Measurements from ENCODE around the gene PCID2.
A peak's percentile ranks its signal among the peaks of the same experiment; 100 is the strongest.

PCID2 gene

DNA sequence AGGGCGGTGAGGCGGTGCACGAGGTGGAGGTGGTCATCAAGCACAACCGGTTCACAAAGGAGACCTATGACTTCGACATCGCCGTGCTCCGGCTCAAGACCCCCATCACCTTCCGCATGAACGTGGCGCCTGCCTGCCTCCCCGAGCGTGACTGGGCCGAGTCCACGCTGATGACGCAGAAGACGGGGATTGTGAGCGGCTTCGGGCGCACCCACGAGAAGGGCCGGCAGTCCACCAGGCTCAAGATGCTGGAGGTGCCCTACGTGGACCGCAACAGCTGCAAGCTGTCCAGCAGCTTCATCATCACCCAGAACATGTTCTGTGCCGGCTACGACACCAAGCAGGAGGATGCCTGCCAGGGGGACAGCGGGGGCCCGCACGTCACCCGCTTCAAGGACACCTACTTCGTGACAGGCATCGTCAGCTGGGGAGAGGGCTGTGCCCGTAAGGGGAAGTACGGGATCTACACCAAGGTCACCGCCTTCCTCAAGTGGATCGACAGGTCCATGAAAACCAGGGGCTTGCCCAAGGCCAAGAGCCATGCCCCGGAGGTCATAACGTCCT is 59.4 kb downstream of the PCID2 start:
- DNase-seq (ENCODE audit: low spot score), result no peak

DNA sequence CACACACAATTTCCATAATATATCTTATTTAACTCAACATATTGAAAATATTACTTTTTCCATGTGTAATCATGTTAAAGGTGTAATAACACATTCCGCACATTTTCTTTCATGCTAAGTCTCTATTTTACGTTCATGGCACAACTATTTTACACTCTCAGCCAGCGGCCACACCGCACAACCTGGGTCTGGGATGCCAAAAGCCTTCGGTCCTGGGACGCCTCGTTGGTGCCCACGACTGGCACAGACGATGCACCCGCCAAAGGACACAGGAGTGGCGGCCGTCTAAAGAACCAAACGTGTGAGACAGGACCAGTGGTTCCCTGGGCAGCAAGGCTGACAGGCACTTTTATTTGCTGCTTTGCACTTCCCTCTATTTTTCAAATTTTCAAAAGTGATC is 60.1 kb downstream of the PCID2 start:
- DNase-seq (ENCODE audit: low spot score), result no peak

DNA sequence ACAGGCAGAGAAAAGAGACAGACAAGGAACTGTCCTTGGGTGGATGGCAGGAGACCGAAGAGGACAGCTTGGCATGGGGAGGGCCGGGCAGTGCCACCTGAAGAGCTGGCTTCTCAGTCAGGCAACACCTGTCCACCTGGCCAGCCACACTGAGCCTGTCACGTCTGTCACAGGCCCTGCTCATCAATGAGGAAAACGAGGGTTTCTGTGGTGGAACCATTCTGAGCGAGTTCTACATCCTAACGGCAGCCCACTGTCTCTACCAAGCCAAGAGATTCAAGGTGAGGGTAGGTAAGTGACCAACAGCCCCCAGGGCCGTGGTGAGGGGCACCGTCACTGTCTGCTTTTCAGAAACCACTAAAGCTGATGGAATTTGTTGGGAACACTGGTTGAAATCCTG is 61.3 kb downstream of the PCID2 start:
- no peak for DNase-seq (ENCODE audit: low spot score)

DNA sequence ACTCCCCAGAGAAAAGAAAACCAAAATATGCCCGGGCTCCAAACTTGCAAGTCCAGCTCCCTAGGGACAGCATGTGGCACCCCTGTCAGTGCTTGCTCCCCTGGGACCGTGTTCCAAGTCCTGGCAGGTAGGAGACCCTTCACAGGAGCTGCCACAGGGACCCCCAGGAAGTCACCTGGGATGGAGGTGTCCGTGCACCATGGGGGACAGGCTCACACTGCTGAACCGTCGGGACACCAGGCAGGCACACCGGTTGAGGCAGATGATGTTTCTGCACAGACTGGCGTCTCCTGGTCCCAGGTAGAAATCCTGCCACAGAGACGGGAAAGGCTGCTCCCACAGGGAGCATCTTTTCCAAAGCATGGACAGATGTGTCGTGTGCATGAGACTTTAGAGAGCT is 61.7 kb downstream of the PCID2 start:
- DNase-seq (ENCODE audit: low spot score), result no peak

DNA sequence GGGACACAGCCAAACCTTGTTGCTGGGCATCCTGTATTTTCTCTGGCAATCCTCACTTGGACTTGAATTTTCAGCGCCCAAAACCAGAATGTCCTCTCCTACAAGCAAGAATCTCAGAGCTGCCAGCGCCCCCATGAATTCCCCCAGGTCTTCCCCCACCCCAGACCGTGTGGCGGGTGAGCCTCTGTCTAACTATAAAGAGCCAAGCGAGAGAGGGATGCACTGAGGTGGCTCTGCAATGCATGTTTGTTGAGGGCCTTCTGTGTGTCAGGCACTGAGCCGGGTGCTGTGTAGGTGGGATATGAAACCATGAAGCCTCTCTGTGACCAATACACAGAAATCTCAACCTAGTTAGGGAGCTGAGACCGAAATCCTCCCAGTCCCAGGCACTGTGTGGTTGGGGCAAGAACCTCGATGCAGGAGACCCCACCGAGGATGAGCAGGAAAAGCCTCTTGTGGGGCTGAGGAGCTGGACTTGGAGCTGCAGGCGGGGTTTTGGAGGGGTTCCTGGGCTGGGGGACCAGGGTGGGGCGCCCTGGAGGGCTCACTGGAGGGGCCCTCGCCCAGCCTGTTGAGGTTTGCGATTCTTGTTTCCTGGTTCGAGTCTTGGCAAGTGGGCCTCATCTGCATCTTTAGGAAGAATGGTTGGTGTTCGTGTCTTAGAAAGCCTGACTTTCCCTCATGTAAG is 62.4 kb downstream of the PCID2 start:
- no peak for DNase-seq (ENCODE audit: low spot score)

DNA sequence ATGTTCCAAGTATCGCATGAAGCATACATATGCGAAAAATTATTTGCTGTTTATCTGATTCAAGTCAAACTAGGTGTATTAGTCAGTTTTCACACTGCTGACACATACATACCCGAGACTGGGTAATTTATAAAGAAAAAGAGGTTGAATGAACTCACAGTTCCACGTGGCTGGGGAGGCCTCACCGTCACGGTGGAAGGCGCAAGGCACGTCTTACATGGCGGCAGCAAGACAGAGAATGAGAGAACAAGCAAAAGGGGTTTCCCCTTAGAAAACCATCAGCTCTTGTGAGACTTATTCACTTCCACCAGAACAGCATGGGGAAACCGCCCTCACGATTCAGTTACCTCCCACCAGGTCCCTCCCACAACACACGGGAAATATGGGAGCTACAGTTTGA is 63.0 kb downstream of the PCID2 start:
- DNase-seq (ENCODE audit: low spot score), result no peak

DNA sequence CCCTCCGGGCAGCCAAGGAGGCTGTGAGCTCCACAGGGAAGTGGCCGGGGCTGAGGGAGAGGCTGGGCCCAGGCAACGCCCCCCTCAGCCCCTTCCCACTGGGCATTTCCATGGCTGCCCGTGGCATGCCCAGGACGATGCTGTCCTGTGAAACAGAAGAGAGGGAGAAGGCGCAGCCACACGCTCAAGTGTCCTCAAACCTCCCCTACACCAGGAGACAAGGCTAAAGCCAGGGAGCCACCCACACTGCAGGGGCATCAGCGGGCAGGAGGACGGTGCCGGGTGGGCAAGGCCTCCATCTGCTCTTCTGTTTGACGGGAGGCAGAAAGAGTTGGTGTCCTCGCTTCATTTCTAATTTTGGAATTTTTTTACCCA is 64.2 kb downstream of the PCID2 start:
- no peak for DNase-seq (ENCODE audit: low spot score)

DNA sequence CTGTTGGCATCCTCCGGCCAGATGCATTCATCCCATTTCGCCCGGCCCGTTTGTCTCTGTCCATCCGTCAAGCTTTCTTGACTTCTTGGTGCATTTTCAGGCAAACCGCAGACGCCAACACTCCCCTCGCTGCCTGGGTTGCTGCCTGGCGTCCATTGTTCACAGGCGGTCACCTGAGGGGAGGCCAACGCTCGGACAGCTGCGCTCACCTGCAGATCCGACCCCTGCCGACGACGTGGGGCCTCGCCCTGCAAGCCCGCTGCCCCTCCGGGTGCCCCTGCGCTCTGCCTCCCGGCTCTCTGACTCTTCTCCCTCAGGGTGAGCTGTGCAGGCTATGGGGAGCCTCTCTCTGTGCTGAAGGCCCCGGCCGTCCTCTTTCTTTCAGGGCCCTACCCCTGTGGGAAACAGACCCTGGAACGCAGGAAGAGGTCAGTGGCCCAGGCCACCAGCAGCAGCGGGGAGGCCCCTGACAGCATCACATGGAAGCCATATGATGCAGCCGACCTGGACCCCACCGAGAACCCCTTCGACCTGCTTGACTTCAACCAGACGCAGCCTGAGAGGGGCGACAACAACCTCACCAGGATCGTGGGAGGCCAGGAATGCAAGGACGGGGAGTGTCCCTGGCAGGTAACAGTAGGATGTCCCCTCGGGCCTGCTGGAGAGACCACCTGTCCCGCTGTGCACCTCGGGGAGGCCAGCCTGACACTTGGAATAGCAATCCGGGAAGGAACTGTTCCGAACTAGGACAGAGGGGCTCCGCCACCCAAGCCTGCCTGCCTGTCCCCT is 64.8 kb downstream of the PCID2 start:
- DNase-seq (ENCODE audit: low spot score), result no peak

DNA sequence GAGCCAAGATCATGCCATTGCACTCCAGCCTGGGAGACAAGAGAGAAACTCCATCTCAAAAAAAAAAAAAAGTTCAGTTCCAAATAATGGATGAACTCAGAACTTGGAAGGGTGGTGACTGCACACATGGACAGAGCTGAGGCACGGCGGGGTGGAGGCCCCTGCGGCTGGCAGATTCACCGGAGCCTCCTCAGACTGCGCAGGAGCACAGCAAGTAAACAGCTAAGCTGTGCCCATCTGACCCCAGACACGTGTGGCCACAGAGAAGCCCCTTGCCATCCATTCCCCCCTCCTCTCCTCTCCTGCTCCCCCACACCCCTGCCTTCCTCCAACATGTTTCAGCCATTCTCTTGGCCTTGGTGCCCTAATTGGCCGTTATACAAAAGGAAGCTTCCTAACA is 65.6 kb downstream of the PCID2 start:
- peak; percentile 50 for DNase-seq (ENCODE audit: low spot score)

DNA sequence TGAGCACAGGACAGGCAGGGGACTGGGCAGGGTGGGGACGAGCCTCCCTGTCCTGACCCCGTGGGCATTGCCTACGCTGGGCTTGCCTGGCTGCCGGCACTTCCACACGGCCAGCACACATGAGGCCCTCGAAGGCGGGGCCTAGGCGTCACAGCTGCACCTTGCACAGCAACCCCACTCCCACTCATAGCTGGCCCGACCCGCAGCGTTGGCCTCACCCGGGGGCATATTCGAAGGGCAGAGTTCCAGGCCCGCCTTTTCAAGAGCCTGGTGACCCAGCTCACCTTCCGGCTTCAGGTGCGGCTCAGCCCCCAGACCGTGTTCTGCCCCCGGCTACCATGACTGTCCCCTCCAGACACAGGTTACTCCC is 66.9 kb downstream of the PCID2 start:
- DNase-seq (ENCODE audit: low spot score), result no peak

DNA sequence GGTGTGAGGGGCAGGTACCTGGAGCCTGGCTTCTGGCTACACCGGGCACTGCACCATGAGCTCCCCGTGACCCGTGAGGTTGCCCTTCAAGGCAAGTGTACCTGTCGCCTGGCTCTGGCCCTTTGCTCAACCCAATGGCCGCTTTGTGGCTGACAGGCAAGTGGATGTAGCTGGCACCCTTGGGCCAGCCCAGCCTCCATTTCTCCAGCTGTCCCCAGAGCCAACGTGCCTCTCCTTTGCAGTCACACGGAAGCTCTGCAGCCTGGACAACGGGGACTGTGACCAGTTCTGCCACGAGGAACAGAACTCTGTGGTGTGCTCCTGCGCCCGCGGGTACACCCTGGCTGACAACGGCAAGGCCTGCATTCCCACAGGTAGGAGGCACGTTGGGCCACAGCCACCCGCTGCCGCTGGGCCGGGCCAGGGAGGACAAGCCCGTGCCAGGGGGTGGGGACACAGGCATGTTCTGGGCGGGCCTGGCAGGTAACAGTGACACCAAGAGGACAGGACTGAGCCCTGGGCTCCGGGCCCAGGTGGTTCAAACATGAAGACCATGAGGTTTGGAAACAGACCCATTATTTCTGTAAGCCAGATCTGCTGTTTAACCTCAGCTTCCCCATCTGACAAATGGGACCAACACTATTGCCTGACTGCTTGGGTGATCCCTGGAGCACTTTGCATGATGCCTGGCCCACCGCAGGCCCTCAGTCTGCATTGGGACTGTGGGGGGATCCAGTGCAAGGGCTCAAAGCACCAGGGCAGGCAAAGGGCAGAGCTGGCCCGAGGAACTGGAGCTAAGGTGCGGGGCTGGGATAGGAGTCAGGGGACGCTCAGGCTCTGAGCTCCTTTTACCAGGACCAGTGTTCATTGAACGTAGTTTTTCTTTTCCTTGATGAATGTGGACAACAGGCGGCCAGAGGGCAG is 67.5 kb downstream of the PCID2 start:
- DNase-seq (ENCODE audit: low spot score), result no peak

DNA sequence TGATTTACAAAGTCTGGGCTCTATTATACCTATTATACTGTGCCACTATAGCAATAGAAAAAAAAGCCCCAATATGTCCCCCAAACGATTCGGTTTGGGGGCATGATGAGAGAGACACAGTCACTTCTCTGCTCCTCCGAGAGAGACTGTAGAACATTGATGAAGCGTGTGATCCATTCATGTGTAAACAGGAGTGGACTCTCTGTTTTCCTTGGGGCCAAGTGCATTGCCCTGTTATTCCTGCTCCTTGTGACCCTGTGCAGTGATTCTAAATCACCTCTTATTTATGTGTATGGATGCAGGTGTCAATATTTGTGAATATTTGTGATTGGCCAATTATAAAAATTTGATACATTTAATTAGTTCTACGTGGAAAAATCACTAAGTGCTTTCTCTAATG is 68.9 kb downstream of the PCID2 start:
- DNase-seq (ENCODE audit: low spot score), result no peak

DNA sequence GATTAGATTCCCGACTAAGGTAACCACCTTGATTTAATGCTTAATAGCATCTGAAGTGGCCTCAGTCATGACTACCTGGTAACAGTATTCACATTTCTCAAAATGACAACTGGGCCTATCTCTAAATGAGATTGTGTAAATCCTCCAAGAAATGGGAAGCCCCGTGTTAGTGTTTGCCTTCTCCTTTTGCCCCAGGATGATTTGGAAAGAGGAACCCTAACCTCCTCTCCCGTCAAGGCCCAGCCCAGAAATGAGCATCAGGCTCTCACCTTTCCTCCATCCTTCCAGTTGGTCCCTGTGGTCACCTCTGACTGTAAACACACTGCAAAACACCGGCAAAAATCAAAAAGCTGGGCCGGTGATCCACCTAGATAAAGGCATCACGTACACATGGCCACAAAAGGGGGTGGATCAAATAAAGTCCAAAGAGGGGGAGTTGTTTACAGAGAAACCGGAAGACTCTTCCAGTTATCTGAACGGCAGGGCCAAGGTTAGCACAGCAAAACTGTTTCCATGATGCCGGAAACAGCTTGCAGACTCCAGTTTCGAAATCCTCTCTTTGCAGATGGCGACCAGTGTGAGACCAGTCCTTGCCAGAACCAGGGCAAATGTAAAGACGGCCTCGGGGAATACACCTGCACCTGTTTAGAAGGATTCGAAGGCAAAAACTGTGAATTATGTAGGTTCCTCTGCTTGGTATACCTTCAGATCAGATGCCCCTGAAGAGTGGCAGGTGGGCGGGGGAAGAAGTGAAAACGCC is 69.5 kb downstream of the PCID2 start:
- DNase-seq (ENCODE audit: low spot score), result no peak

DNA sequence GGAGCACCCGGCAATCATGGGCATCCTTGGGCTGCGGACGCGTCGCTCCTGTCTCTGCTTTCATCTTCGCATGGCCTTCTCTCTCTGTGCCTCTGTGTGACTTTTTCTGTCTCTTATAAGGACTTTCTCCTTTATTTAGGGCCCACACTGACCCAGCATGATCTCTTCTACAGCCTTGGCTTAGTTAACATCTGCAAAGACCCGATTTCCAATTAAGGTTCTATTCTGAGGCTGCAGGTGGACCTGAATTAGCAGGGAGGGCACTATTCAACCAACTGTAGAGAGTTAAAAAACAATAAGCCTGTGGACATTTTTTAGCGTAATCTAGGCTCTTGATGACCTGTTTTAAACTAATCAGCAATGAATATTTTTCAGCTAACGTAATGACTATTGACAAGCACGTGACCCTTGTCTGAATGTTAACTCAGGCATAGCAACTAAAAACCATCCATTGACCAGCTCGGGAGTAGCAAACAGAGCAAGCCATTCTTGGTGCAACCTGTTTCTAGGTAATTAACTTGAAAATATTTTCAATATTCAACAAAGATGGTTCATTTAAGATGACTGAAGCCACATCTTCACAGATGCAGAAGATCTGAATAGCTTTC is 70.7 kb downstream of the PCID2 start:
- DNase-seq (ENCODE audit: low spot score), result no peak

DNA sequence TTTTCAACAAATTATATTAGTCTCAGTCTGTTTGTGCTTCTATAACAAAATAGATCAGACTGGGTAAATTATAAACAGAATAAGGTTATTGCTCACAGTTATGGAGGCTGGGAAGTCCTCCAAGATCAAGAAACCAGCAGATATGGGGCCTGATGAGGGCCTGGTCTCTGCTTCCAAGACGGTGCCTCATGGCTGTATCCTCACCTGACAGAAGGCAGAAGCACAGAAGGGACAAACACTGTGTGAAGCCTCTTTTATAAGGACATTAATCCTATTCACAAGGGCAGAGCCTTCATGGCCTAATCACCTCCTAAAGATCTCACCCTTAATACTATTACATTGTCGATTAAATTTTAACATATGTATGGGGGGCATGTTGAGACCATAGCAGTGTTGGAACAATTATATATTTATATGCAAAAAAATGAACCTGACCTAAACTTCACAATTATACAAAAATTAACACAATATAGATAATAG is 73.1 kb downstream of the PCID2 start:
- no peak for DNase-seq (ENCODE audit: low spot score)

DNA sequence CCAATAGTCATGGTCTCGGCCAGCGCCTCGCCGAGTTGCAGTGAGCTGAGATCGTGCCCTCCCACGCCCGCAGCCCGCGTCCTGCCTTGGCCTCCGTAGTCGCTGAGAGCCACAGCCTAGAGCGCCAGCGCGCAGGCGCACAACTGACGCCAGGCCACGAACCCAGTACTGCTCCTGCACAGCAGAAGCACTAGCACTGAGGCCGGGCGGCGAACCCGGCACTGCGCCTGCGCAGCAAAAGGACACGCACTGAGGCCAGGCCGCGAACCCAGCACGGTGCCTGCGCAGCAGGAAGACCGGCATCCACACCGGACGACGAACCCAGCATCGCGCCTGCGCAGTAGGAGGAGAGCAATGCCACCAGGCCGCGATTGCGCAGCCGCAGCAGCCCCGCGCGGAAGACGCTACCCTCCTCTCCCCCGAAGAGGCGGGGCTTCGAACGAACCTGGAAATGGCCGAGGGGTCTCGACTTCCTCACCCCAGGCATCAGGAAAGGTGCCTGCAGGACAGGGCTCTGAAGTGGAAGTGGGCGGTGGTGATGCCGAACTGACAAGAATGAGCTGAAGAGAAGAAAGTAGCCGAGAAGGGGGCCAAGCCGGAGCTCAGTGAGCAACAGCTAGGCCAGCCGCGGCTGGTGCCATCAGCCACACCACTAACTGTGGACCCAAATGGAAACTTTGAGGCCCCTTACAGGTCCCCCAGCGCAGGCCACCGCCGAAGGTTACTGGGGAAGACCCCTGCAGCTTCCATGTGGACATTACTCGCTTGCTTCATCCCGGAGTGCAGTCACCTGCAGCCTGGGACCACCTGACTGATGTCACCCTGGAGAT is 78.3 kb downstream of the PCID2 start:
- no peak for DNase-seq (ENCODE audit: low spot score)

DNA sequence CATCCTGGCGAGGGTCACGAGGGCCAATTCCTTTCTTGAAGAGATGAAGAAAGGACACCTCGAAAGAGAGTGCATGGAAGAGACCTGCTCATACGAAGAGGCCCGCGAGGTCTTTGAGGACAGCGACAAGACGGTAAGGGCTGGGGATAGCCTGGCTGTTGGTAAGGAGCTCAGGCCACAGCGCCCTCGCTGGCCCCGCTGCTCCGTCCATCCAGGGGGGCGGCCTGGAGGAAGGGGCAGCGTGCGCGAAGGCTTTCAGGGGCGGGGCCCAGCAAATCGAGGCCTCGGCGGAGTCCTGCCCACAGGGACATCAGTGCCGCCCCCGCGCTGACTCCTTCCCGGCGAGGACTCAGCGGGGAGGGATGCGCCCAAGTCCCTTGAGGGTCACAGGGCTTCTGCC is 79.0 kb downstream of the PCID2 start:
- DNase-seq (ENCODE audit: low spot score), result no peak

Measured in AG20443 (cell line).